Measurements from ENCODE around the gene MPPED1. TPM values are rescaled to one million over a fixed set of nuclear protein-coding genes. Genes with fewer than 3 reads are reported as not detected.

MPPED1 gene
- polyA plus RNA-seq, 12 donors, result 0.31 to 25.8 (median 0.70) TPM; not detected in 2

GRCh38 chr22:43411040-43411868, 560 bp upstream of the MPPED1 start:
- no peak for DNase-seq

GRCh38 chr22:43412808-43413795, 1.3 kb downstream of the MPPED1 start:
- DNase-seq, result no peak

GRCh38 chr22:43413826-43414225, 2.0 kb downstream of the MPPED1 start:
- DNase-seq, result no peak

- DNase-seq, result no peak
Observed at GRCh38 chr22:43415681-43416080, 3.9 kb downstream of the MPPED1 start.

- no peak for DNase-seq
Observed at GRCh38 chr22:43417555-43417954, 5.7 kb downstream of the MPPED1 start.

- no peak for DNase-seq
Observed at GRCh38 chr22:43418079-43418825, 6.4 kb downstream of the MPPED1 start.

- DNase-seq, result no peak
Observed at GRCh38 chr22:43419371-43420080, 7.7 kb downstream of the MPPED1 start.

- no peak for DNase-seq
Observed at GRCh38 chr22:43421046-43421665, 9.3 kb downstream of the MPPED1 start.

- DNase-seq, result no peak
Observed at GRCh38 chr22:43421914-43422615, 10.3 kb downstream of the MPPED1 start.

- no peak for DNase-seq
Observed at GRCh38 chr22:43423046-43423445, 11.2 kb downstream of the MPPED1 start.

- no peak for DNase-seq
Observed at GRCh38 chr22:43424201-43424600, 12.4 kb downstream of the MPPED1 start.

GRCh38 chr22:43424666-43425630, 13.1 kb downstream of the MPPED1 start:
- peak; percentile 59 for DNase-seq

- no peak for DNase-seq
Observed at GRCh38 chr22:43425976-43426785, 14.4 kb downstream of the MPPED1 start.

- no peak for DNase-seq
Observed at GRCh38 chr22:43426816-43427215, 15.0 kb downstream of the MPPED1 start.

GRCh38 chr22:43427296-43428004, 15.6 kb downstream of the MPPED1 start:
- DNase-seq, result no peak

- no peak for DNase-seq
Observed at GRCh38 chr22:43428005-43428485, 16.2 kb downstream of the MPPED1 start.

GRCh38 chr22:43428521-43428920, 16.7 kb downstream of the MPPED1 start:
- DNase-seq, result no peak
